ENCODE measurements around the gene HS3ST3A1. TPM values are rescaled to one million over a fixed set of nuclear protein-coding genes. Genes with fewer than 3 reads are reported as not detected.

HS3ST3A1 gene
- total and polyA plus RNA-seq, 2 of the 8 experiments (the other 6 are each of a cell fraction or from before 2014, with no cell fraction given): 5.4 to 5.7 TPM

GRCh38 chr17:13647543-13648021 lies 45.9 kb upstream of the HS3ST3A1 start:
- TF ChIP-seq GTF2F1 (IDR thresholded peaks at IDR 0.05; ENCODE audit: borderline replicate concordance, low read depth, low read length): no peak
- peak; percentile 26 to 41; a peak in 3 of 4 replicates for TF ChIP-seq RAD21 (IDR thresholded peaks at IDR 0.05 in 1 of 2, conservative IDR thresholded peaks at IDR 0.05 in 1 of 2; ENCODE audit: low read depth in 2 of 2, low read length in 2 of 2)
- TF ChIP-seq CBX8 (IDR thresholded peaks at IDR 0.05; ENCODE audit: borderline replicate concordance, low read depth, low read length): no peak
- no peak for TF ChIP-seq SIX5 (IDR thresholded peaks at IDR 0.05; ENCODE audit: low read depth, low read length)
- TF ChIP-seq POU5F1 (IDR thresholded peaks at IDR 0.05; ENCODE audit: low read depth, low read length): no peak
- TF ChIP-seq, protein P1, sequence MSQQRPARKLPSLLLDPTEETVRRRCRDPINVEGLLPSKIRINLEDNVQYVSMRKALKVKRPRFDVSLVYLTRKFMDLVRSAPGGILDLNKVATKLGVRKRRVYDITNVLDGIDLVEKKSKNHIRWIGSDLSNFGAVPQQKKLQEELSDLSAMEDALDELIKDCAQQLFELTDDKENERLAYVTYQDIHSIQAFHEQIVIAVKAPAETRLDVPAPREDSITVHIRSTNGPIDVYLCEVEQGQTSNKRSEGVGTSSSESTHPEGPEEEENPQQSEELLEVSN (IDR thresholded peaks at IDR 0.05): no peak
- TF ChIP-seq, protein P2, sequence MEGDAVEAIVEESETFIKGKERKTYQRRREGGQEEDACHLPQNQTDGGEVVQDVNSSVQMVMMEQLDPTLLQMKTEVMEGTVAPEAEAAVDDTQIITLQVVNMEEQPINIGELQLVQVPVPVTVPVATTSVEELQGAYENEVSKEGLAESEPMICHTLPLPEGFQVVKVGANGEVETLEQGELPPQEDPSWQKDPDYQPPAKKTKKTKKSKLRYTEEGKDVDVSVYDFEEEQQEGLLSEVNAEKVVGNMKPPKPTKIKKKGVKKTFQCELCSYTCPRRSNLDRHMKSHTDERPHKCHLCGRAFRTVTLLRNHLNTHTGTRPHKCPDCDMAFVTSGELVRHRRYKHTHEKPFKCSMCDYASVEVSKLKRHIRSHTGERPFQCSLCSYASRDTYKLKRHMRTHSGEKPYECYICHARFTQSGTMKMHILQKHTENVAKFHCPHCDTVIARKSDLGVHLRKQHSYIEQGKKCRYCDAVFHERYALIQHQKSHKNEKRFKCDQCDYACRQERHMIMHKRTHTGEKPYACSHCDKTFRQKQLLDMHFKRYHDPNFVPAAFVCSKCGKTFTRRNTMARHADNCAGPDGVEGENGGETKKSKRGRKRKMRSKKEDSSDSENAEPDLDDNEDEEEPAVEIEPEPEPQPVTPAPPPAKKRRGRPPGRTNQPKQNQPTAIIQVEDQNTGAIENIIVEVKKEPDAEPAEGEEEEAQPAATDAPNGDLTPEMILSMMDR (IDR thresholded peaks at IDR 0.05; ENCODE audit: control extremely low read depth in 1 of 3, insufficient read depth in 1 of 3, low read depth in 1 of 3, low read length in 3 of 3): peak in 1 of 3 experiments; percentile 5; a peak in 1 of 4 replicates

More at GRCh38 chr17:13647543-13648021, 45.9 kb upstream of the HS3ST3A1 start:
- Histone ChIP-seq H3K79me2 (ENCODE audit: control insufficient read depth in 1 of 2, insufficient read depth in 2 of 2, low read length in 2 of 2) (no peaks in the 10 kb centered on the region), H2BK20ac (ENCODE audit: low read length) (no peak overlapping the region), H2BK5ac (ENCODE audit: low read depth, low read length) (no peak overlapping the region), H2AK5ac (ENCODE audit: low read depth, low read length) (no peak overlapping the region), H3K9me3 (ENCODE audit: insufficient read depth in 2 of 2, low read depth in 1 of 2, low read length in 1 of 2) (no peaks in the 10 kb centered on the region), H3K9ac (replicated peaks in 1 of 4; ENCODE audit: extremely low read depth in 1 of 4, low read depth in 3 of 4, low read length in 3 of 4) (no peak overlapping the region; a peak in 1 of 7 replicates), H3K18ac (ENCODE audit: extremely low read depth, low read length) (no peak overlapping the region; the same call in 1 of the 2 replicates), H2BK12ac (ENCODE audit: low read depth, low read length) (no peak overlapping the region), H4K8ac (ENCODE audit: extremely low read depth, insufficient read depth, low read length) (no peak overlapping the region), H3K4me3 (ENCODE audit: extremely low read depth in 1 of 4, insufficient read depth in 2 of 4, low read depth in 3 of 4, low read length in 4 of 4) (no peak overlapping the region), H3K4me1 (replicated peaks in 1 of 4; ENCODE audit: control insufficient read depth in 3 of 4, insufficient read depth in 4 of 4, low read length in 3 of 4) (peaks cover 0 to 7% (median 1%) of the 10 kb centered on the region in 4 experiments; a peak in 2 of 7 replicates), H4K91ac (replicated peaks; ENCODE audit: insufficient read length, low read length) (no peak overlapping the region), H3K23me2 (ENCODE audit: low read depth, low read length) (no peaks in the 10 kb centered on the region), H3K56ac (replicated peaks; ENCODE audit: insufficient read length, low read depth, low read length) (no peak overlapping the region), H3K14ac (ENCODE audit: insufficient read length) (no peak overlapping the region), H4K5ac (ENCODE audit: insufficient read length, low read depth, low read length) (no peak overlapping the region), H2BK120ac (replicated peaks; ENCODE audit: low read depth, low read length) (no peak overlapping the region), H3K36me3 (ENCODE audit: control insufficient read depth in 2 of 4, insufficient read depth in 4 of 4, low read length in 3 of 4) (no peaks in the 10 kb centered on the region), H3K4me2 (ENCODE audit: insufficient read depth in 1 of 2, low read depth in 2 of 2, low read length in 2 of 2) (no peak overlapping the region), H3K4ac (replicated peaks; ENCODE audit: insufficient read length, low read depth, low read length) (no peak overlapping the region), H2BK15ac (ENCODE audit: low read length) (peak overlapping the region; percentile 35; the same call in 1 of the 2 replicates), H3K79me1 (ENCODE audit: low read depth, low read length) (no peaks in the 10 kb centered on the region), H3K27ac (ENCODE audit: low read depth, low read length) (no peak overlapping the region), H4K20me1 (replicated peaks in 1 of 2; ENCODE audit: control insufficient read depth in 1 of 2, insufficient read depth in 2 of 2, low read length in 2 of 2) (no peaks in the 10 kb centered on the region), H2AFZ (ENCODE audit: low read length) (peak overlapping the region; percentile 94), H3K23ac (ENCODE audit: insufficient read length) (no peak overlapping the region), H3K27me3 (replicated peaks in 1 of 4; ENCODE audit: control insufficient read depth in 3 of 4, extremely low read depth in 1 of 4, insufficient read depth in 3 of 4, low read length in 3 of 4) (no peaks in the 10 kb centered on the region)
- ChIA-PET CTCF (ENCODE audit: partially characterized antibody) (interaction anchor here (1.0 to 1.9 kb wide), 2 partner anchors 45 to 291 kb away, joined by 3 to 7 read pairs; no protein-coding TSS in a partner anchor), POLR2A (ENCODE audit: partially characterized antibody) (interaction anchor here (1.3 kb wide), 1 partner anchor 12 kb away, joined by 3 read pairs; no protein-coding TSS in a partner anchor)
- DNase-seq (ENCODE audit: low read depth in 1 of 2, low spot score in 2 of 2): no peak
- WGBS, 2 experiments (ENCODE audit: extremely low coverage in 1 of 2, insufficient coverage in 1 of 2, insufficient read length in 1 of 2, insufficient replicate concordance in 2 of 2, low coverage in 1 of 2, low lambda C conversion rate in 2 of 2, missing lambda C conversion rate in 1 of 2): 87% methylated on average over 6 of the region's 6 CpGs; no CpG with 5 or more reads in 1 of the 2 experiments
- FAIRE-seq: no peak
